Caco-2 (cell line): Measurements from ENCODE around the gene RAP1A. TPM values are rescaled to one million over a fixed set of nuclear protein-coding genes. Genes with fewer than 3 reads are reported as not detected.
A peak's percentile ranks its signal among the peaks of the same experiment; 100 is the strongest.

Experiments used
- BruUV-seq: library from RNA; stranded (reverse); fragments of 400-500 nt; replicated peaks from 2 replicates; lab custom pipeline; 2021; lab: Mats Ljungman, UMichigan
- CTCF ChIA-PET: fragments of 300-600 bp; sonication (Branson Sonifier 250); formaldehyde crosslinking; loops from one replicate; lab custom pipeline; 2022; ENCODE audit warnings: antibody characterized with exemption; lab: Charles Lee
- POLR2A ChIA-PET: fragments of 300-600 bp; sonication (Branson Sonifier 250); formaldehyde crosslinking; loops from one replicate; lab custom pipeline; 2022; ENCODE audit warnings: antibody characterized with exemption; lab: Charles Lee
- DNase-seq, 2 experiments: peaks; one replicate each; pipeline versions ENCODE4 v3.0.0 to v3.0.0-alpha.2; 2020 to 2022
- H3K27me3 ChIP-seq: replicated peaks from 2 replicates; pipeline ENCODE4 v1.6.0; 2011; ENCODE audit warnings: low read length; ENCODE audit not compliant: control insufficient read depth, insufficient read depth
- H3K36me3 ChIP-seq: 2 replicates; pipeline ENCODE4 v1.5.1; 2011; ENCODE audit warnings: low read length; ENCODE audit not compliant: control insufficient read depth, insufficient read depth
- H3K4me1 ChIP-seq: fragments of 250-450 bp; sonication (Bioruptor Pico); 2 replicates; pipeline ENCODE4 v1.5.1; 2020; ENCODE audit warnings: mild to moderate bottlenecking
- H3K4me3 ChIP-seq: 2 replicates; pipeline ENCODE4 v1.5.1; 2011; ENCODE audit warnings: low read depth, mild to moderate bottlenecking, control low read depth, low read length
- H3K9me3 ChIP-seq: fragments of 250-450 bp; sonication (Bioruptor Pico); 2 replicates; pipeline ENCODE4 v1.5.1; 2020; ENCODE audit warnings: mild to moderate bottlenecking, moderate library complexity
- H3K27ac Mint-ChIP-seq: one replicate; pipeline ENCODE4 v1.8.0; 2022; ENCODE audit warnings: mixed read lengths; ENCODE audit not compliant: unreplicated experiment
- H3K27me3 Mint-ChIP-seq: one replicate; pipeline ENCODE4 v1.8.0; 2022; ENCODE audit warnings: mixed read lengths; ENCODE audit not compliant: insufficient read depth, unreplicated experiment
- H3K36me3 Mint-ChIP-seq: one replicate; pipeline ENCODE4 v1.8.0; 2022; ENCODE audit warnings: mild to moderate bottlenecking, mixed read lengths; ENCODE audit not compliant: insufficient read depth, unreplicated experiment
- H3K4me1 Mint-ChIP-seq: one replicate; pipeline ENCODE4 v1.8.0; 2022; ENCODE audit warnings: low read depth, mixed read lengths; ENCODE audit not compliant: unreplicated experiment
- H3K4me3 Mint-ChIP-seq: one replicate; pipeline ENCODE4 v1.8.0; 2022; ENCODE audit warnings: mild to moderate bottlenecking, moderate library complexity, mixed read lengths; ENCODE audit not compliant: unreplicated experiment
- H3K9me3 Mint-ChIP-seq: one replicate; pipeline ENCODE4 v1.8.0; 2022; ENCODE audit warnings: mixed read lengths; ENCODE audit not compliant: unreplicated experiment
- CTCF ChIP-seq, 2 experiments: fragments of 200-600 bp in 1 of 2; IDR thresholded peaks; 1 replicate in 1 of 2; 2 replicates in 1 of 2; pipeline versions ENCODE4 v1.5.1 to v1.8.0; 2011 to 2022; ENCODE audit warnings: antibody characterized with exemption in 1 of 2, control low read depth in 1 of 2, inconsistent platforms in 1 of 2, low read depth in 1 of 2, low read length in 1 of 2, mild to moderate bottlenecking in 1 of 2, moderate library complexity in 1 of 2; ENCODE audit not compliant: insufficient read depth in 1 of 2, severe bottlenecking in 1 of 2, unreplicated experiment in 1 of 2
- intact Hi-C: fragments of 100-400 bp; cut with micrococcal nuclease; formaldehyde crosslinking; loops from one replicate; pipeline ENCODE4 v1.10.0; 2022; ENCODE audit not compliant: unreplicated experiment
- total RNA-seq: library from RNA; stranded (reverse); gene quantifications from 2 replicates; pipeline ENCODE4 v1.2.3, GENCODE V29; 2022

RAP1A gene
- total RNA-seq, 1 experiment from 2014 or later, result 64.1 TPM

GRCh38 chr1:111730706-111731105, 111.1 kb downstream of the RAP1A start:
- peaks cover 8% of the 10 kb centered on the region for H3K4me1 Mint-ChIP-seq
- H3K36me3 ChIP-seq, result no peaks in the 10 kb centered on the region
- DNase-seq, result no peak
- ChIA-PET CTCF (no interaction called here), POLR2A (no interaction called here)
- no peaks in the 10 kb centered on the region for H3K9me3 Mint-ChIP-seq
- H3K27me3 Mint-ChIP-seq, result no peaks in the 10 kb centered on the region
- no peak overlapping the region for H3K4me3 ChIP-seq
- H3K4me3 Mint-ChIP-seq, result no peak overlapping the region
- TF ChIP-seq CTCF (IDR thresholded peaks at IDR 0.05; ENCODE audit: insufficient read depth in 1 of 2, low read depth in 1 of 2, low read length in 1 of 2, severe bottlenecking in 1 of 2, unreplicated experiment in 1 of 2), result no peak
- BruUV-seq, result no TSS peak
- intact Hi-C loops, result no loop called here
- no peaks in the 10 kb centered on the region for H3K27me3 ChIP-seq
- H3K36me3 Mint-ChIP-seq, result no peaks in the 10 kb centered on the region
- H3K4me1 ChIP-seq, result no peaks in the 10 kb centered on the region; the same call in 1 of the 2 replicates
- H3K9me3 ChIP-seq, result no peaks in the 10 kb centered on the region
- peak overlapping the region; percentile 7 for H3K27ac Mint-ChIP-seq

- H3K36me3 ChIP-seq, result no peaks in the 10 kb centered on the region
- H3K4me1 ChIP-seq, result no peaks in the 10 kb centered on the region; the same call in 1 of the 2 replicates
- no TSS peak for BruUV-seq
- Mint-ChIP-seq H3K4me1 (peaks cover 8% of the 10 kb centered on the region), H3K27me3 (no peaks in the 10 kb centered on the region), H3K4me3 (no peak overlapping the region), H3K36me3 (no peaks in the 10 kb centered on the region), H3K9me3 (no peaks in the 10 kb centered on the region), H3K27ac (no peak overlapping the region)
- H3K27me3 ChIP-seq, result no peaks in the 10 kb centered on the region
- POLR2A ChIA-PET, result no interaction called here
- no peak overlapping the region for H3K4me3 ChIP-seq
- intact Hi-C loops, result no loop called here
- CTCF ChIA-PET, result interaction anchor here (1.1 kb wide), 1 partner anchor 15 kb away, joined by 5 read pairs; no protein-coding TSS in a partner anchor
- no peaks in the 10 kb centered on the region for H3K9me3 ChIP-seq
- no peak for TF ChIP-seq CTCF (IDR thresholded peaks at IDR 0.05; ENCODE audit: insufficient read depth in 1 of 2, low read depth in 1 of 2, low read length in 1 of 2, severe bottlenecking in 1 of 2, unreplicated experiment in 1 of 2)
- DNase-seq, result no peak
Observed at GRCh38 chr1:111731956-111732355, 112.4 kb downstream of the RAP1A start.

GRCh38 chr1:111732718-111733117, 113.1 kb downstream of the RAP1A start:
- Histone ChIP-seq H3K9me3 (no peaks in the 10 kb centered on the region), H3K36me3 (no peaks in the 10 kb centered on the region), H3K27me3 (no peaks in the 10 kb centered on the region), H3K4me1 (peaks cover under 1% of the 10 kb centered on the region; the same call in 1 of the 2 replicates), H3K4me3 (no peak overlapping the region)
- BruUV-seq, result no TSS peak
- Mint-ChIP-seq H3K27me3 (no peaks in the 10 kb centered on the region), H3K4me1 (peaks cover 12% of the 10 kb centered on the region), H3K4me3 (no peak overlapping the region), H3K27ac (no peak overlapping the region), H3K36me3 (no peaks in the 10 kb centered on the region), H3K9me3 (no peaks in the 10 kb centered on the region)
- POLR2A ChIA-PET, result no interaction called here
- no peak for TF ChIP-seq CTCF (IDR thresholded peaks at IDR 0.05; ENCODE audit: insufficient read depth in 1 of 2, low read depth in 1 of 2, low read length in 1 of 2, severe bottlenecking in 1 of 2, unreplicated experiment in 1 of 2)
- no peak for DNase-seq
- CTCF ChIA-PET, result interaction anchor here (1.1 kb wide), 1 partner anchor 15 kb away, joined by 5 read pairs; no protein-coding TSS in a partner anchor
- intact Hi-C loops, result no loop called here
